Astrocyte (in vitro differentiated cells and primary cell): ENCODE results near the gene TMPRSS3. TPM values are rescaled to one million over a fixed set of nuclear protein-coding genes. Genes with fewer than 3 reads are reported as not detected.

Experiments used
- DNase-seq: peaks from one replicate; pipeline ENCODE4 v3.0.0-alpha.2; 2010; ENCODE audit warnings: low read depth
- FAIRE-seq: peaks from 2 replicates; lab custom pipeline; 2011; peaks lifted over from hg19 to GRCh38; lab: Jason Lieb, UNC
- H2AFZ ChIP-seq: 2 replicates; pipeline ENCODE4 v1.6.0; 2012; ENCODE audit warnings: low read depth, low read length, inconsistent platforms
- H3K27ac ChIP-seq: 2 replicates; pipeline ENCODE4 v1.5.1; 2011; ENCODE audit warnings: low read depth, low read length, inconsistent platforms
- H3K27me3 ChIP-seq: 2 replicates; pipeline ENCODE4 v1.6.0; 2011; ENCODE audit warnings: low read length, inconsistent platforms; ENCODE audit not compliant: insufficient read depth
- H3K36me3 ChIP-seq: 2 replicates; pipeline ENCODE4 v1.5.1; 2011; ENCODE audit warnings: low read length, inconsistent platforms; ENCODE audit not compliant: insufficient read depth
- H3K4me1 ChIP-seq: 2 replicates; pipeline ENCODE4 v1.5.1; 2011; ENCODE audit warnings: low read length, inconsistent platforms; ENCODE audit not compliant: insufficient read depth
- H3K4me2 ChIP-seq: 2 replicates; pipeline ENCODE4 v1.6.0; 2012; ENCODE audit warnings: low read length, inconsistent platforms
- H3K4me3 ChIP-seq: 2 replicates; pipeline ENCODE4 v1.5.1; 2011; ENCODE audit warnings: low read depth, mild to moderate bottlenecking, low read length, inconsistent platforms; ENCODE audit not compliant: insufficient read depth
- H3K79me2 ChIP-seq: 2 replicates; pipeline ENCODE4 v1.6.0; 2012; ENCODE audit warnings: mild to moderate bottlenecking, low read length, inconsistent platforms; ENCODE audit not compliant: insufficient read depth
- H3K9ac ChIP-seq: 2 replicates; pipeline ENCODE4 v1.6.0; 2012; ENCODE audit warnings: mild to moderate bottlenecking, low read length, inconsistent platforms
- H3K9me3 ChIP-seq: 2 replicates; pipeline ENCODE4 v1.5.1; 2012; ENCODE audit warnings: low read depth, mild to moderate bottlenecking, low read length, inconsistent platforms; ENCODE audit not compliant: insufficient read depth
- H4K20me1 ChIP-seq: 2 replicates; pipeline ENCODE4 v1.6.0; 2012; ENCODE audit warnings: low read length, inconsistent platforms; ENCODE audit not compliant: insufficient read depth
- H3K27ac Mint-ChIP-seq: one replicate; pipeline ENCODE4 v1.8.0; 2021; ENCODE audit warnings: mild to moderate bottlenecking, mixed read lengths; ENCODE audit not compliant: unreplicated experiment
- H3K27me3 Mint-ChIP-seq: one replicate; pipeline ENCODE4 v1.8.0; 2021; ENCODE audit warnings: low read depth, mixed read lengths; ENCODE audit not compliant: unreplicated experiment
- H3K36me3 Mint-ChIP-seq: one replicate; pipeline ENCODE4 v1.8.0; 2021; ENCODE audit warnings: low read depth, mixed read lengths; ENCODE audit not compliant: unreplicated experiment
- H3K4me1 Mint-ChIP-seq: one replicate; pipeline ENCODE4 v1.8.0; 2021; ENCODE audit warnings: low read depth, mixed read lengths; ENCODE audit not compliant: unreplicated experiment
- H3K4me3 Mint-ChIP-seq: one replicate; pipeline ENCODE4 v1.8.0; 2021; ENCODE audit warnings: mild to moderate bottlenecking, moderate library complexity, mixed read lengths; ENCODE audit not compliant: unreplicated experiment
- H3K9me3 Mint-ChIP-seq: one replicate; pipeline ENCODE4 v1.8.0; 2021; ENCODE audit warnings: mild to moderate bottlenecking, mixed read lengths; ENCODE audit not compliant: unreplicated experiment
- CTCF ChIP-seq: IDR thresholded peaks from 2 replicates; pipeline ENCODE4 v1.5.1; 2011; ENCODE audit warnings: low read depth, mild to moderate bottlenecking, inconsistent platforms, low read length, moderate library complexity; ENCODE audit not compliant: insufficient read depth
- EZH2 ChIP-seq: IDR thresholded peaks from 2 replicates; pipeline ENCODE4 v1.6.1; 2012; ENCODE audit warnings: mild to moderate bottlenecking, low read length, inconsistent platforms; ENCODE audit not compliant: insufficient read depth
- total RNA-seq: library from RNA; stranded (reverse); gene quantifications from 2 replicates; pipeline ENCODE4 v1.2.1, GENCODE V29; 2021

The TMPRSS3 gene
- total RNA-seq, 1 donor from 2014 or later: not detected

GRCh38 chr21:42365770-42366169 lies 30.1 kb downstream of the TMPRSS3 start:
- no peak for DNase-seq
- no peaks in the 10 kb centered on the region for H4K20me1 ChIP-seq
- no peaks in the 10 kb centered on the region for H3K36me3 Mint-ChIP-seq
- no peaks in the 10 kb centered on the region for H3K27me3 ChIP-seq
- H3K9ac ChIP-seq: no peak overlapping the region
- no peak overlapping the region for H2AFZ ChIP-seq
- H3K27ac Mint-ChIP-seq: no peak overlapping the region
- no peaks in the 10 kb centered on the region for H3K36me3 ChIP-seq
- H3K4me3 ChIP-seq: no peak overlapping the region
- no peaks in the 10 kb centered on the region for H3K79me2 ChIP-seq
- H3K27ac ChIP-seq: no peak overlapping the region
- no peak overlapping the region for H3K4me3 Mint-ChIP-seq
- no peaks in the 10 kb centered on the region for H3K9me3 ChIP-seq
- H3K4me1 Mint-ChIP-seq: no peaks in the 10 kb centered on the region
- peaks cover 35% of the 10 kb centered on the region for H3K27me3 Mint-ChIP-seq
- no peaks in the 10 kb centered on the region for H3K9me3 Mint-ChIP-seq
- no peaks in the 10 kb centered on the region for H3K4me1 ChIP-seq
- TF ChIP-seq EZH2 (no peak), CTCF (no peak)
- FAIRE-seq: no peak
- no peak overlapping the region for H3K4me2 ChIP-seq

GRCh38 chr21:42364304-42364865 lies 31.5 kb downstream of the TMPRSS3 start:
- Histone ChIP-seq H3K4me1 (no peaks in the 10 kb centered on the region), H3K4me3 (no peak overlapping the region), H3K27ac (no peak overlapping the region), H3K79me2 (no peaks in the 10 kb centered on the region), H3K9ac (no peak overlapping the region), H3K9me3 (no peaks in the 10 kb centered on the region), H4K20me1 (no peaks in the 10 kb centered on the region), H3K27me3 (no peaks in the 10 kb centered on the region), H3K36me3 (no peaks in the 10 kb centered on the region), H3K4me2 (no peak overlapping the region), H2AFZ (no peak overlapping the region)
- TF ChIP-seq CTCF: no peak
- no peak for TF ChIP-seq EZH2
- Mint-ChIP-seq H3K4me3 (no peak overlapping the region), H3K4me1 (no peaks in the 10 kb centered on the region), H3K27me3 (peaks cover 33% of the 10 kb centered on the region), H3K36me3 (no peaks in the 10 kb centered on the region), H3K27ac (no peak overlapping the region), H3K9me3 (peaks cover 3% of the 10 kb centered on the region)
- DNase-seq (no peak), FAIRE-seq (no peak)

GRCh38 chr21:42363312-42363711 lies 32.5 kb downstream of the TMPRSS3 start:
- no peak overlapping the region for H3K4me3 Mint-ChIP-seq
- no peaks in the 10 kb centered on the region for H3K36me3 Mint-ChIP-seq
- DNase-seq (no peak), FAIRE-seq (no peak)
- TF ChIP-seq EZH2 (no peak), CTCF (no peak)
- peaks cover 33% of the 10 kb centered on the region for H3K27me3 Mint-ChIP-seq
- Histone ChIP-seq H4K20me1 (no peaks in the 10 kb centered on the region), H3K9me3 (no peaks in the 10 kb centered on the region), H3K9ac (no peak overlapping the region), H3K4me3 (no peak overlapping the region), H3K4me2 (no peak overlapping the region), H3K27ac (no peak overlapping the region), H2AFZ (no peak overlapping the region), H3K4me1 (no peaks in the 10 kb centered on the region), H3K27me3 (no peaks in the 10 kb centered on the region), H3K79me2 (no peaks in the 10 kb centered on the region), H3K36me3 (no peaks in the 10 kb centered on the region)
- no peak overlapping the region for H3K27ac Mint-ChIP-seq
- peaks cover 3% of the 10 kb centered on the region for H3K9me3 Mint-ChIP-seq
- no peaks in the 10 kb centered on the region for H3K4me1 Mint-ChIP-seq
